ENCODE data around the gene ADARB1. TPM values are rescaled to one million over a fixed set of nuclear protein-coding genes. Genes with fewer than 3 reads are reported as not detected.

The ADARB1 gene
- total RNA-seq, 1 experiment from 2014 or later: 14.1 TPM

DNA sequence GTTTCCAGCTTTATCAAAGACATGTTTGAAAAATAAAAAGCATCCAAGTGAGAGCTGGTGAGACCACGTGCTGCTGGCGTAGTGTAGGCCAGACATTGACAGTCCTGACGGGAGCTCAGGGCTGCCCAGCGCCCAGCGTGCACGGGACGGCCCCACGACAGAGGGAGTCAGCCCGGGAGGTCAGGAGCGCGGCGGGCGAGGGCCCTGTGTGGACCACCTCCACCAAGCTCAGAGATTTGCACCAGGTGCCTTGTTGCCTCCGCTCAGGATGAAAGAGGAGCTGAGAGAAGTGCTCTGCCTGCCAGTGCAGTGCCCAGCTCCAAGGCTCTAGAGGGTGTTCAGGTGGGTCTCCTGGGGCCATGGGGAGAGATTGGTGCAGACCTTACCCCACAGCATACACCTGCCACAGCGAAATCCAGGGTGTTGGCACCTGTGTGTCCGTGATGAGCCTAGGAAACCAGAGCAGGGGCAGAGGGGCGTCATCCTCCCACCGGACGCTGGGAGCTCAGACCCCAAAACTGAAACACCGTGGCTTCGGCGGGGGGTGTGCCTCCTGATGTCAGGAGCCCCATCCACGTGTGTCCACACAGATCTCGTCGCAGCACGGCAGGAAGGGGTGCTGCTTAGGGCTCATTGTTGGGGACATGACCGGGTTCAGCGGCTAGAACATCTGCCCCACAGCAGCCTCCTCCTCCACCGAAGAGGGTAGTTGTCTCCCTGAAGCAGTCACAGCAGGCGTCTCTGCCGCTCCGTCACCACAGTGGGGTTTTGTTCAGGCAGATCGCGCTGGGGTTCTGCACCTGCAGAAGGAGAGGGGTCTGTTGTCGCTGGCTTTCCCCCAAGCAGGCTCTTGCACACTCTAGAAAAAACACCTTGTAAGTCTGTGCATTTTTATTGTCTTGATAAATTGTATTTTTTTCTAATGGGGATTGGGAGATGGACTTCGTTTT lies 149.1 kb downstream of the ADARB1 start:
- H2AFZ ChIP-seq (ENCODE audit: low read length): no peak overlapping the region
- no peaks in the 10 kb centered on the region for H3K36me3 ChIP-seq (ENCODE audit: low read depth, low read length)
- H3F3A ChIP-seq (ENCODE audit: low read length, unreplicated experiment): no peaks in the 10 kb centered on the region
- intact Hi-C loops (cut with micrococcal nuclease): no loop called here
- ATAC-seq (no peak), DNase-seq (no peak)
- H3K4me1 ChIP-seq (ENCODE audit: insufficient read depth, low read length): peaks cover 22% of the 10 kb centered on the region
- no peak overlapping the region for H3K4me2 ChIP-seq (ENCODE audit: low read length)
- H3K9me2 ChIP-seq (replicated peaks; ENCODE audit: low read length): no peaks in the 10 kb centered on the region
- CTCF ChIA-PET: no interaction called here
- H3K9me3 ChIP-seq (ENCODE audit: low read length): no peaks in the 10 kb centered on the region
- POLR2A ChIA-PET (ENCODE audit: unreplicated experiment): no interaction called here
- no TSS peak for BruUV-seq (replicated peaks)
- TF ChIP-seq EZH2phosphoT487 (IDR thresholded peaks at IDR 0.05; ENCODE audit: borderline replicate concordance, low read length): no peak
- no peaks in the 10 kb centered on the region for H3K79me2 ChIP-seq (ENCODE audit: low read length)
- no peak overlapping the region for H3K4me3 ChIP-seq (ENCODE audit: low read length)
- no peaks in the 10 kb centered on the region for H4K20me1 ChIP-seq (ENCODE audit: low read length)
- H3K27me3 ChIP-seq (ENCODE audit: low read length): no peaks in the 10 kb centered on the region
- H3K9ac ChIP-seq (ENCODE audit: low read length): no peak overlapping the region
- no peak overlapping the region for H3K27ac ChIP-seq (ENCODE audit: low read length)

DNA sequence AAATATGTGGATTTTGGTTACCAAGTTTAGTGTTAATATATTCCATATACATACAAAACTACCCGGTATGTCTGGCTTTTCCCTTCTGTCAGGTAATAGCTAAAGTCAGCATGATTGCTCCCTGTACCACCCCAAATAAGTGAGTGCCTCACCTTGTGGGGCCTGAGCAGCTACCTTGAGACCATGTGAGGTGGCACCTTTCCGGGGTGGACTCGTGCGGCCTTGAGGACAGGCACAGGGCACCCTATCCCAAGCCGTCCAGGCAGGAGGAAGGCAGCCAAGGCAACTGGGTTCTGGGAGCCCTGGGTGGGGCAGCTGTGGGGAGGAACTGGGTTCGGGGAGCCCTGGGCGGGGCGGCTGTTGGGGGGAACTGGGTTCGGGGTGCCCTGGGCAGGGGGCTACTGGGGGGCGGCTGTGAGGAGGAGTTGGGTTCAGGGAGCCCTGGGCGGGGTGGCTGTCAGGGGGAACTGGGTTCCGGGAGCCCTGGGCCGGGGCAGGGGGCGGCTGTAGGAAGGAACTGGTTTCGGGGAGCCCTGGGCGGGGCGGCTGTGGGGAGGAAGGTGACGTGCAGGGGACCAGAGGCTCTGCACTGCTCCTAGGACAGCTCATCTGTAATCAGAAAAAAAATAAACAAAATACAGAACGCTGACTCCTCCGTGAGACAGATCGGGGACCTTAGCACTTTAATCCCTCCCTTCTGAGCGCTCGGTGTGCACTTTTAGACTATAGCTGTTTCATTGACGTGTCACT lies 150.0 kb downstream of the ADARB1 start:
- no peaks in the 10 kb centered on the region for H3K79me2 ChIP-seq (ENCODE audit: low read length)
- CTCF ChIA-PET: no interaction called here
- no peak overlapping the region for H3K4me2 ChIP-seq (ENCODE audit: low read length)
- BruUV-seq (replicated peaks): no TSS peak
- no peaks in the 10 kb centered on the region for H4K20me1 ChIP-seq (ENCODE audit: low read length)
- no peak for DNase-seq
- no peak overlapping the region for H3K9ac ChIP-seq (ENCODE audit: low read length)
- no peaks in the 10 kb centered on the region for H3F3A ChIP-seq (ENCODE audit: low read length, unreplicated experiment)
- no peaks in the 10 kb centered on the region for H3K9me2 ChIP-seq (replicated peaks; ENCODE audit: low read length)
- POLR2A ChIA-PET (ENCODE audit: unreplicated experiment): no interaction called here
- no peak for TF ChIP-seq EZH2phosphoT487 (IDR thresholded peaks at IDR 0.05; ENCODE audit: borderline replicate concordance, low read length)
- TF ChIP-seq, protein P1, sequence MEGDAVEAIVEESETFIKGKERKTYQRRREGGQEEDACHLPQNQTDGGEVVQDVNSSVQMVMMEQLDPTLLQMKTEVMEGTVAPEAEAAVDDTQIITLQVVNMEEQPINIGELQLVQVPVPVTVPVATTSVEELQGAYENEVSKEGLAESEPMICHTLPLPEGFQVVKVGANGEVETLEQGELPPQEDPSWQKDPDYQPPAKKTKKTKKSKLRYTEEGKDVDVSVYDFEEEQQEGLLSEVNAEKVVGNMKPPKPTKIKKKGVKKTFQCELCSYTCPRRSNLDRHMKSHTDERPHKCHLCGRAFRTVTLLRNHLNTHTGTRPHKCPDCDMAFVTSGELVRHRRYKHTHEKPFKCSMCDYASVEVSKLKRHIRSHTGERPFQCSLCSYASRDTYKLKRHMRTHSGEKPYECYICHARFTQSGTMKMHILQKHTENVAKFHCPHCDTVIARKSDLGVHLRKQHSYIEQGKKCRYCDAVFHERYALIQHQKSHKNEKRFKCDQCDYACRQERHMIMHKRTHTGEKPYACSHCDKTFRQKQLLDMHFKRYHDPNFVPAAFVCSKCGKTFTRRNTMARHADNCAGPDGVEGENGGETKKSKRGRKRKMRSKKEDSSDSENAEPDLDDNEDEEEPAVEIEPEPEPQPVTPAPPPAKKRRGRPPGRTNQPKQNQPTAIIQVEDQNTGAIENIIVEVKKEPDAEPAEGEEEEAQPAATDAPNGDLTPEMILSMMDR (conservative IDR thresholded peaks at IDR 0.05; ENCODE audit: low read depth, low read length): no peak
- no peak for TF ChIP-seq EZH2 (IDR thresholded peaks at IDR 0.05; ENCODE audit: low read length, unreplicated experiment)
- no peaks in the 10 kb centered on the region for H3K27me3 ChIP-seq (ENCODE audit: low read length)
- no peaks in the 10 kb centered on the region for H3K36me3 ChIP-seq (ENCODE audit: low read depth, low read length)
- H3K4me3 ChIP-seq (ENCODE audit: low read length): no peak overlapping the region
- intact Hi-C loops (cut with micrococcal nuclease): no loop called here
- ATAC-seq: no peak
- no peak overlapping the region for H3K27ac ChIP-seq (ENCODE audit: low read length)
- H2AFZ ChIP-seq (ENCODE audit: low read length): no peak overlapping the region
- H3K9me3 ChIP-seq (ENCODE audit: low read length): no peaks in the 10 kb centered on the region
- H3K4me1 ChIP-seq (ENCODE audit: insufficient read depth, low read length): peaks cover 29% of the 10 kb centered on the region

DNA sequence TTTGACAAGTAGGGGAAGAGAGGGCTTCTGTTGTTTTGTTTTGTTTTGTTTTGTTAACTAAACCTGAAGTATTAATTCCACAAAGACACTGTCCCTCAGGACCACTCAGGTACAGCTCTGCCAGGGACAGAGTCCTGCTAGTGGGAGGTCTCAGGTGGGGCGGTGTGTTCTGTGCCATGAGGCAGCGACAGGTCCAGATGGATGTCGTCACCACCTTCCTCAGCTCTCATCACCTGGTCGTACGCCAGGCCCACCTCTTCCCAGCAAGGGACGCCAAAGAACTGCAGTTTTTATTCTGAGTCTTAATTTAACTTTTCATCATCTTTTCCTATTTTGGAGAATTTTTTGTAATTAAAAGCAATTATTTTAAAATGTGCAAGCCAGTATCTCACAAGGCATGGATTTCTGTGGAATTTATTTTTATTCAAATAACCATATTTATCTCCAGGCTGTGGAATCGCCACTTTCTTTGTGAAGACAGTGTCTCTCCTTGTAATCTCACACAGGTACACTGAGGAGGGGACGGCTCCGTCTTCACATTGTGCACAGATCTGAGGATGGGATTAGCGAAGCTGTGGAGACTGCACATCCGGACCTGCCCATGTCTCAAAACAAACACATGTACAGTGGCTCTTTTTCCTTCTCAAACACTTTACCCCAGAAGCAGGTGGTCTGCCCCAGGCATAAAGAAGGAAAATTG lies 150.8 kb downstream of the ADARB1 start:
- Histone ChIP-seq H3K4me2 (ENCODE audit: low read length) (no peak overlapping the region), H4K20me1 (ENCODE audit: low read length) (no peaks in the 10 kb centered on the region), H3K27ac (ENCODE audit: low read length) (no peak overlapping the region), H3K27me3 (ENCODE audit: low read length) (no peaks in the 10 kb centered on the region), H3F3A (ENCODE audit: low read length, unreplicated experiment) (no peaks in the 10 kb centered on the region), H3K79me2 (ENCODE audit: low read length) (no peaks in the 10 kb centered on the region), H3K9me2 (replicated peaks; ENCODE audit: low read length) (no peaks in the 10 kb centered on the region), H3K4me1 (ENCODE audit: insufficient read depth, low read length) (peaks cover 29% of the 10 kb centered on the region), H3K36me3 (ENCODE audit: low read depth, low read length) (no peaks in the 10 kb centered on the region), H3K4me3 (ENCODE audit: low read length) (no peak overlapping the region), H3K9me3 (ENCODE audit: low read length) (no peaks in the 10 kb centered on the region), H3K9ac (ENCODE audit: low read length) (no peak overlapping the region), H2AFZ (ENCODE audit: low read length) (no peak overlapping the region)
- DNase-seq (no peak), ATAC-seq (no peak)
- no TSS peak for BruUV-seq (replicated peaks)
- ChIA-PET POLR2A (ENCODE audit: unreplicated experiment) (no interaction called here), CTCF (no interaction called here)
- TF ChIP-seq EZH2phosphoT487 (IDR thresholded peaks at IDR 0.05; ENCODE audit: borderline replicate concordance, low read length) (no peak), EZH2 (IDR thresholded peaks at IDR 0.05; ENCODE audit: low read length, unreplicated experiment) (no peak)
- TF ChIP-seq, protein P1 (conservative IDR thresholded peaks at IDR 0.05; ENCODE audit: low read depth, low read length): no peak
- intact Hi-C loops (cut with micrococcal nuclease): loop anchor here (5.0 kb wide), 1 partner anchor 83 kb away; no protein-coding TSS in a partner anchor

All from PC-3 (cell line).